Lower leg skin (tissue), 3 donors: ENCODE results near the gene WBP1.

ENCODE experiments used
- CTCF ChIP-seq, 3 donors: fragments of 450-650 bp; IDR thresholded peaks; one replicate each; pipeline ENCODE4 v1.5.1; 2016; ENCODE audit warnings: antibody characterized with exemption in 3 of 3, mild to moderate bottlenecking in 3 of 3, moderate library complexity in 2 of 3
- POLR2A ChIP-seq, 2 donors: fragments of 450-650 bp; IDR thresholded peaks; one replicate each; pipeline ENCODE4 v1.6.1; 2016 to 2017; ENCODE audit warnings: antibody characterized with exemption in 2 of 2, mild to moderate bottlenecking in 1 of 2, moderate library complexity in 1 of 2

GRCh38 chr2:74447230-74447999 is 10.8 kb upstream of the WBP1 start:
- TF ChIP-seq POLR2A (IDR thresholded peaks at IDR 0.05): no peak
- no peak for TF ChIP-seq CTCF (IDR thresholded peaks at IDR 0.05)
